Subcutaneous adipose tissue (tissue), 4 donors: Measurements from ENCODE around the gene PLA2G3. TPM values are rescaled to one million over a fixed set of nuclear protein-coding genes. Genes with fewer than 3 reads are reported as not detected.

Source experiments
- CTCF ChIP-seq: fragments of 450-650 bp; IDR thresholded peaks from one replicate; pipeline ENCODE4 v1.5.1; 2016; ENCODE audit warnings: low read depth, mild to moderate bottlenecking, control low read depth, antibody characterized with exemption, moderate library complexity
- total RNA-seq, 4 donors: library from RNA; depleted of rRNA; stranded (reverse); fragments of >200 nt; gene quantifications; one replicate each; pipeline ENCODE4 v1.1.0, GENCODE V29; 2016

Gene PLA2G3
- total RNA-seq, 4 donors from 2014 or later, result not detected

GRCh38 chr22:31099841-31100761, 40.2 kb downstream of the PLA2G3 start:
- TF ChIP-seq CTCF, result no peak

GRCh38 chr22:31099386-31099785, 40.9 kb downstream of the PLA2G3 start:
- TF ChIP-seq CTCF, result no peak

GRCh38 chr22:31098632-31099110, 41.6 kb downstream of the PLA2G3 start:
- TF ChIP-seq CTCF, result no peak

- no peak for TF ChIP-seq CTCF
These were observed 42.2 kb downstream of the PLA2G3 start for GRCh38 chr22:31097941-31098631.

GRCh38 chr22:31096657-31097279, 43.5 kb downstream of the PLA2G3 start:
- TF ChIP-seq CTCF, result no peak

- TF ChIP-seq CTCF, result no peak
These were observed 44.6 kb downstream of the PLA2G3 start for GRCh38 chr22:31095637-31096249.
